Prostate gland (tissue), 2 donors: Measurements from ENCODE around the gene ZBTB14.

ENCODE experiments used
- CTCF ChIP-seq, 4 experiments: fragments of 200-600 bp in 2 of 4; fragments of 450-650 bp in 2 of 4; sonication (generic) in 2 of 4; IDR thresholded peaks; 1 replicate in 3 of 4; 2 replicates in 1 of 4; pipeline ENCODE4 v1.5.1; 2016 to 2019; ENCODE audit warnings: antibody characterized with exemption in 4 of 4, mild to moderate bottlenecking in 2 of 4, moderate library complexity in 2 of 4
- POLR2A ChIP-seq: fragments of 450-650 bp; IDR thresholded peaks from one replicate; pipeline ENCODE4 v1.6.1; 2016; ENCODE audit warnings: antibody characterized with exemption, mild to moderate bottlenecking
- POLR2AphosphoS5 ChIP-seq: sonication (generic); formaldehyde crosslinking; IDR thresholded peaks from one replicate; pipeline ENCODE4 v1.6.1; 2017; ENCODE audit warnings: antibody characterized with exemption

DNA sequence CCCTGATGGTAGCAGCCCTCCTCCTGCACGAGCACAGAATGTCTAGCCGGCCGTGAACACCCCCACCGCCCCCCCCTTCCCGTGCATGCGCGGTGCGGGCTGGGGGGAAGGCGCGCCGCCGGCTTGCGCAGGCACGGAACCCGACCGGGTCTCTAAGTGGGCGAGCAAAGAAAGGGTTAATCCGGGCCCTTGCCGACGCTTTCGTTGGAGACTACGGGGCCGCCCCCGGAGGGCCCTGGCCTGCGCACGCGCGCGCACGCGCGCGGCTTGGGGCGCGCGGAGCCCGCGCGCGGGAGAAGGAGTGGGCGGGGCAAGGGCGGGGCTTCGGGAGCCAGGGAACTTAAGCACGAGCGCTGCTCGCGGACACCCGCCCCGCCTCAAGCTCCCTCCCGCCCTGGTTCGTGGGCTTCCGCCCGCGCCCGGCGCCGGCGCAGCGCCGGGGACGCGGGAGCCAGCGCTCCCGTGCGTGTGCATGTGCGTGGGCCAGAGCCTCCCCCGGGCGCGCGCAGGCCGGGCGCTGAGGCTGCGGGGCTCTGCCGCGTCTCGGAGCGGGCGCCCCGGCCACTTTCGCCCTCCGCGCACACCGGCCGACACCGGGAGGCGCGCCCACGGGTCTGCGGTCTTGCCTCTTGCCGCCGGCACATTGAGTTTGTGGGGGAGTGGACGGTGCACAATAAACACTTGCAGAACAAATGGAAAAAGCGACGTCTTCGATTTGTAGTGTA is 617 bp upstream of the ZBTB14 start:
- TF ChIP-seq CTCF (IDR thresholded peaks at IDR 0.05), result no peak
- peak; percentile 68 for TF ChIP-seq POLR2AphosphoS5
- TF ChIP-seq POLR2A, result no peak
